GM19099 (cell line): ENCODE results near the gene AUTS2.

ENCODE experiments used
- POLR2A ChIP-seq: IDR thresholded peaks from 3 replicates; pipeline ENCODE4 v1.6.1; 2011; ENCODE audit warnings: low read depth; ENCODE audit not compliant: insufficient read length; ENCODE audit errors: extremely low read depth

AUTS2 gene

DNA sequence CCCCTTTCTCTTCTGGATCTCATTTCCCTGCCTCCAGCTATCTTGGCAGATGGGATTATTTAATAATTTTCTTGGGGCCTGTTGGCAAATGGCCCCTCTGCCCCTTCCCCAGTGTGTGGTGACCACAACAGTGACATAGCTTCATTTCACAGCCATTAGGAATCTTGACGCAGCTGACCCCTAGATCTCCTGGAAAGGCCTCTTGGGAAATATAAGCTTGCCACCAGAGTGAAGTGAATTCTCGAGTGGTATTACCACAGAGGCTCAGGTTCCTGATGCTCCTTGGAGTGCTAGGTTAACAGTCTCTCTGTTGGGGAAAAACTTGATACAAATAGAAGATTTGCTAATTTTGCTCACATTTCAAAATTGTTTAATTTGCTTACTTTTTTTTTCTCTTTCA lies 57.8 kb downstream of the AUTS2 start:
- TF ChIP-seq POLR2A: no peak

GRCh38 chr7:69656890-69657289 lies 58.6 kb downstream of the AUTS2 start:
- TF ChIP-seq POLR2A: no peak

DNA sequence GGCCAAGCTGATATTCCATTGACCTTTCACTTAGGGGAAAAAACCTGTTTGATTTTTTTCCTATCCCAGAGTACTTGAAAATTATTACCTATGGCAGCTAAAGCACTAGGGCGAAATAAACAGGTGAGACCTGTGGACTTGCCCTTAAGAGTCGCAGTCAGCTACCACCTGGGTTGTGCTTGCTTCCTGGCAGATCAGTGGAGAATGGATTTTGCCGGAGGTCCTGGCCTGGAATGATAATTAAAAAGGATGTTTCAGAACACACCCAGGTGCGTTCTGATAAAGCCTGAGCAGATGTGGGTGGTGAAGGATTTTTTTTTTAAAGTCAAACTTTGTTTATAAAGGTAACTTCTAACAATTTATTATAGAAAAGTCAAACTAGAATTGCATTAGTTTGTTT lies 59.1 kb downstream of the AUTS2 start:
- TF ChIP-seq POLR2A: no peak

DNA sequence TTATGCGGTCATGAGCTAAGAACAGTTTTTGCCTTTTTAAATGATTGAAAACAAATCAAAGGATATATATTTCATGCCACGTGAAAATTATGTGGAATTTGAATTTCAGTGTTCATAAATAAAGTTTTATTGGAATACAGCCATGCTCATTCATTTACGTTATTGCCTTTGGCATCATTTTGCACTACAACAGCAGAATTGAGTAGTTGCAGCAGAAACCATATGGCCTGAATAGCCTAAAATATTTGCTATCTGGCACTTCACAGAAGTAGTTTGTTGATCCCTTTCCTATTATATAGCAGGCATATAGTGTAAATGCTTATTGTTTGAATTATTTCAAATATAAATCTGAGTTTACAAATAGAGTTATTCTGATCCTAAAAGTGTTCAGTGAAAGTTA lies 59.7 kb downstream of the AUTS2 start:
- no peak for TF ChIP-seq POLR2A

DNA sequence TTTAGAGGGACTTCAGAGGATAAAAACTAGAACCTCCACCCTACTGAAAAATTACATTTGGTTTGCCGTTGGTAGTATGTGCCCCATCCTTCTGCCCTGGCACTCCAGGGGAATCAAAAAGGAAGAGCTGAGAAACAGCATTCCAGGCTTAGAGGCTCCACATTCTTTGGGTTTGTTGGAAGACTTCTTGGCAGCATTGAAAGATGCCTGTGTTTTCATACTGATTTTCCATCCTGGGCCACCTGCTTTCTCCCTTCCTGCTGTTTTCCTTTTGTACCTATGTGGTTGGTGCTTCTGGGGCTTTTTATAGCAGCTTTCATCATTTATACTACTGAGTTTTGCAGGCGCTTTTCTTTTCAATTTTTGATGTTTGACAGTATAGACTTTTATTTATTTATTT lies 61.7 kb downstream of the AUTS2 start:
- no peak for TF ChIP-seq POLR2A

DNA sequence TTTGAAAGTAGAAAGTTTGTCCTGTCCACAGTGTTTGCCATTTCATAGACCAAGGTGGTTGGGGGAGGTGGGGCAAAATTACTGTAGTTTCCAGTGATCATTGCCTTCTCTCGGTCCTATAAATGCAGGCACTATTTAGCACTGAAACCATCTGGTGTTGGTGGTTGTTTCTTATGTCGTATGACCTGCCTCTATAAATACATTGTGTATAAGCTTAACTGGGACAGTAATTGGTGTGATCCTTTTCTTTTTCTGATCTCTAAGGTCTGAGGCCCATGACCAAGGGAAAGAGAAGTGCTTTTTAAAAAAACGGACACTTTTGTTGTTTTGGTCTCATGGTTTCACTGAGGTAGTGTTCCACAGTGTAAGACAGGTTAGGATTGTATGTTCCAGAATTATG lies 63.1 kb downstream of the AUTS2 start:
- no peak for TF ChIP-seq POLR2A

- no peak for TF ChIP-seq POLR2A
Observed at GRCh38 chr7:69663911-69664832, 65.9 kb downstream of the AUTS2 start.

GRCh38 chr7:69665369-69665768 lies 67.1 kb downstream of the AUTS2 start:
- no peak for TF ChIP-seq POLR2A

DNA sequence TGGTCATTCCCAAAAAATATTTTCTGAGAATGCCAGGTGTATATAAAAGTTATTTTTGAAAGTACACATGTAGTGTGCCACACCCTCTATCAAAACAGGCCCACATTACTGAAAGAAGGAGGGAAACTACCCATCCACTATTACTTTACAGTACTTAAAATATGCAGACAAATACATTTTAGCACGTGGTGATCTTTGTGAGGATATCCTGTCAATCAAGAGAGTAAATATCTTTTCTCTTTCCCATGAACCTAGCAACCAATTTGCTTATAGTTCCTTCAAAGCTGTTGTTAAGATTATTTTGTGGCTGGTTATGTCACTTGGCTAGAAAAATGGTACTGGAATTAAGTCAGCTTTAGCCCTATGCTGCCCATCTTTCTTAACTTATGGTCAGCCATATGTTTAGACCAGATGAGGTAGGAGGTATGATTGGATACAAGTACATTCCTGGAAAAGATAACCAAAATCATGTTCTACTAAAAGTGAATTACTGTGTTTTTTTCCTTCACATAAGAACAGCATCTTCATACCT lies 70.1 kb downstream of the AUTS2 start:
- no peak for TF ChIP-seq POLR2A

DNA sequence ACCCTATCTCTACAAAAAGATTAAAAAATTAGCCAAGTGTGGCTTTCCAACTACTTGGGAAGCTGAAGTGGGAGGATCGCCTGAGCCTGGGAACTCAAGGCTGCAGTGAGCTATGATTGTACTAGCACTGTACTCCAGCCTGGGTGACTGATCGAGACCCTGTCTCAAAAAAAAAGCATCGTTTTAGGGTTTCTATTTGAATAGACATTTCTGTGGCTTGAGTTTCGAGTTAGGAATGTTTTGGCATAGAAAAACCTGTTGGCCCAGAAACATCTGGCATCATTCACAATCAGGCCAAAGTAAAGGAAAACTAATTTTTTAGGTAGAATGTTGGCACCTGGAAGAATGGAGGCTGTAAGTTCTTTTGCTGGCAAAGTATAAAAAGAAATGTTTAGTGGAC lies 72.4 kb downstream of the AUTS2 start:
- TF ChIP-seq POLR2A: no peak

- no peak for TF ChIP-seq POLR2A
Observed at GRCh38 chr7:69673074-69673473, 74.8 kb downstream of the AUTS2 start.

GRCh38 chr7:69674701-69675182 lies 76.5 kb downstream of the AUTS2 start:
- TF ChIP-seq POLR2A: no peak

DNA sequence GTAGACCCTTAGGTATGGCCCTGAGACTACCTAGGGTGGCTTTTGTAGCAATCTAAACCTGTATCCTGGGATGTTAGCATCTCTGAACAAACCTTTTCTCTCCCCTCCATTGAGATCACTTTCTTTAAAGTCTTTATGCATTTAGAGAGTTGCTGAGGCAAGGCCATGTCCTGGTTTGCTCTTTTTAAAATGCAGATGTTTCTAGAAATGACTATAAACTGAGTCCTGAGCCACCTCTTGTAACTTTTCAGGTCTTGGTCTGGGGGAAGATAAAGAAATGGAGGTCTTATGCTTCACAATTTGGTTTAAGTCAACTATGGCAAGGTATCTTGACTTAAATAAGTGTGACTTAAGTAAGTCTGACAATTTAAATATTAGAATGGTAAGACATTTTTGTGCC lies 78.0 kb downstream of the AUTS2 start:
- TF ChIP-seq POLR2A: no peak

- TF ChIP-seq POLR2A: no peak
Observed at GRCh38 chr7:69677054-69677852, 79.0 kb downstream of the AUTS2 start.

- no peak for TF ChIP-seq POLR2A
Observed at GRCh38 chr7:69677881-69678493, 79.7 kb downstream of the AUTS2 start.
